ENCODE data around the gene SSH2.

Gene SSH2

DNA sequence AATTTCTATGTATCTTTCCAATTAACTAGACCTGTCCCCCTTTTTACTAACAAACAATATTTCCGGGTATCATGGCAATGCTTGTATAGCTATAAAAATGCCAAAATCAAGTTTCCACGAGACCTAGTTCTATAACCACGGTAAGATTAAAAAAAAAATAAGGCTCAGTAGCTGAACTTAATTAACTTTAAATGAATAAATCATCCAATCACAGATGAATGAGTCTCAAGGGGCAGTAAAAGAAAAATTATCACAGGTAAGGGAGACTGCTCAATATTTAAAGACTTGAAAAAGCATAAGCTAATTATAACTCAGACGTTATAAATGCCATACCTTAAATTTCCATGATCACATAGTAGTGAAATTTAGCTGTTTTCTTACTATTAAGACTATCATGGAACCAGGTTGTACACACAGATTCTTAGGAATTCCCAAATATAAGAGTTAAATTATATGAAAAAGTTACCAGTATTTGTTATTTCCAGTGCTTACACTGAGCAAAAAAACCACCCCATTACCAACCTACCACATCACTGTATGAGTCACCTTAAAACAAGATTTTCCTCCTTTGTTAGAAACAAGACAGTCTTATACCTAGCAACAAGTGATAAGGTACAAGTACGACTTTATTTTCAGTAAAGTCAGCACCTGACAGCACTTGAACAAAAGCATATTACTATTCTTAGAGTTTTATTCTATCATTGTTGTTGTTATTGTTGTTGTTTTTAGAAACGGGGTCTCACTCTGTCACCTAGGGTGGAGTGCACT lies 20.6 kb downstream of the SSH2 start:
- Histone ChIP-seq H3K4me2 (ENCODE audit: low read length) (no peak overlapping the region), H3K27ac (no peak overlapping the region), H3K79me2 (peaks cover 42% of the 10 kb centered on the region), H3K9ac (no peak overlapping the region), H3K36me3 (ENCODE audit: control insufficient read depth, insufficient read depth, low read length) (no peaks in the 10 kb centered on the region), H3K4me3 (ENCODE audit: low read depth, low read length) (no peak overlapping the region), H3K4me1 (no peaks in the 10 kb centered on the region), H3K9me3 (ENCODE audit: control insufficient read depth, low read length) (no peaks in the 10 kb centered on the region), H3K27me3 (ENCODE audit: control insufficient read depth, insufficient read depth, low read length) (no peaks in the 10 kb centered on the region), H2AFZ (no peak overlapping the region)
- TF ChIP-seq, protein P1, sequence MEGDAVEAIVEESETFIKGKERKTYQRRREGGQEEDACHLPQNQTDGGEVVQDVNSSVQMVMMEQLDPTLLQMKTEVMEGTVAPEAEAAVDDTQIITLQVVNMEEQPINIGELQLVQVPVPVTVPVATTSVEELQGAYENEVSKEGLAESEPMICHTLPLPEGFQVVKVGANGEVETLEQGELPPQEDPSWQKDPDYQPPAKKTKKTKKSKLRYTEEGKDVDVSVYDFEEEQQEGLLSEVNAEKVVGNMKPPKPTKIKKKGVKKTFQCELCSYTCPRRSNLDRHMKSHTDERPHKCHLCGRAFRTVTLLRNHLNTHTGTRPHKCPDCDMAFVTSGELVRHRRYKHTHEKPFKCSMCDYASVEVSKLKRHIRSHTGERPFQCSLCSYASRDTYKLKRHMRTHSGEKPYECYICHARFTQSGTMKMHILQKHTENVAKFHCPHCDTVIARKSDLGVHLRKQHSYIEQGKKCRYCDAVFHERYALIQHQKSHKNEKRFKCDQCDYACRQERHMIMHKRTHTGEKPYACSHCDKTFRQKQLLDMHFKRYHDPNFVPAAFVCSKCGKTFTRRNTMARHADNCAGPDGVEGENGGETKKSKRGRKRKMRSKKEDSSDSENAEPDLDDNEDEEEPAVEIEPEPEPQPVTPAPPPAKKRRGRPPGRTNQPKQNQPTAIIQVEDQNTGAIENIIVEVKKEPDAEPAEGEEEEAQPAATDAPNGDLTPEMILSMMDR (IDR thresholded peaks at IDR 0.05), result no peak

DNA sequence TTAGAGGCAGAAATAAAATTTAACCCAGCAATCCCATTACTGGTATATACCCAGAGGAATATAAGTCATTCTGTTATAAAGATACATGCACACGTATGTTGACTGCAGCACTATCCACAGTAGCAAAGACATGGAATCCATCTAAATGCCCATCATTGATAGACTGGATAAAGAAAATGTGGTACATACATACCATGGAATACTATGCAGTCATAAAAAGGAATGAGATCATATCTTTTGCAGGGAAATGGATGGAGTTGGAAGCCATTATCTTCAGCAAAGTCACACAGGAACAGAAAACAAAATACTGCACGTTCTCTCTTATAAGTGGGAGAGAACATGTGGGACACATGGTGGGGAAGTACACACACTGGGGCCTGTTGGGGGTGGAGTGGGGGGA lies 23.1 kb downstream of the SSH2 start:
- no peak overlapping the region for H3K4me3 ChIP-seq (ENCODE audit: low read depth, low read length)
- H3K36me3 ChIP-seq (ENCODE audit: control insufficient read depth, insufficient read depth, low read length), result no peaks in the 10 kb centered on the region
- H3K9me3 ChIP-seq (ENCODE audit: control insufficient read depth, low read length), result no peaks in the 10 kb centered on the region
- no peak overlapping the region for H3K4me2 ChIP-seq (ENCODE audit: low read length)
- no peaks in the 10 kb centered on the region for H3K4me1 ChIP-seq
- H3K9ac ChIP-seq, result no peak overlapping the region
- no peak overlapping the region for H2AFZ ChIP-seq
- H3K27me3 ChIP-seq (ENCODE audit: control insufficient read depth, insufficient read depth, low read length), result no peaks in the 10 kb centered on the region
- TF ChIP-seq, protein P1 (IDR thresholded peaks at IDR 0.05), result no peak
- peaks cover 44% of the 10 kb centered on the region for H3K79me2 ChIP-seq
- no peak overlapping the region for H3K27ac ChIP-seq

DNA sequence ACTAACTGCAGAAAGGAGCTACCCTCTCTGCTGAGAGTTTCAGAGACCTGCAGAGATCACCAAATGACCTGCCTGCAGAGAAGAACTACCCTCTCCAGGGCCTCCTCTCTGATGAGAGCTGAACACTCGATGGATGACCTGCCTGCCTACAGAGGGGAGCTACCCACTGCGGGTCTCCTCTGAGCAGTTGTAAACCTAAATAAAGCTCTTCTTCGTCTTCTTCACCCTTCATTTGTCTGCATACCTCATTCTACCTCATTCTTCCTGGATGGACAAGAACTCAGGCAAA lies 24.2 kb downstream of the SSH2 start:
- TF ChIP-seq, protein P1 (IDR thresholded peaks at IDR 0.05), result no peak
- Histone ChIP-seq H3K9me3 (ENCODE audit: control insufficient read depth, low read length) (no peaks in the 10 kb centered on the region), H3K9ac (no peak overlapping the region), H3K79me2 (peaks cover 44% of the 10 kb centered on the region), H3K4me3 (ENCODE audit: low read depth, low read length) (no peak overlapping the region), H3K4me1 (no peaks in the 10 kb centered on the region), H3K4me2 (ENCODE audit: low read length) (no peak overlapping the region), H3K27ac (no peak overlapping the region), H2AFZ (no peak overlapping the region), H3K36me3 (ENCODE audit: control insufficient read depth, insufficient read depth, low read length) (no peaks in the 10 kb centered on the region), H3K27me3 (ENCODE audit: control insufficient read depth, insufficient read depth, low read length) (no peaks in the 10 kb centered on the region)

DNA sequence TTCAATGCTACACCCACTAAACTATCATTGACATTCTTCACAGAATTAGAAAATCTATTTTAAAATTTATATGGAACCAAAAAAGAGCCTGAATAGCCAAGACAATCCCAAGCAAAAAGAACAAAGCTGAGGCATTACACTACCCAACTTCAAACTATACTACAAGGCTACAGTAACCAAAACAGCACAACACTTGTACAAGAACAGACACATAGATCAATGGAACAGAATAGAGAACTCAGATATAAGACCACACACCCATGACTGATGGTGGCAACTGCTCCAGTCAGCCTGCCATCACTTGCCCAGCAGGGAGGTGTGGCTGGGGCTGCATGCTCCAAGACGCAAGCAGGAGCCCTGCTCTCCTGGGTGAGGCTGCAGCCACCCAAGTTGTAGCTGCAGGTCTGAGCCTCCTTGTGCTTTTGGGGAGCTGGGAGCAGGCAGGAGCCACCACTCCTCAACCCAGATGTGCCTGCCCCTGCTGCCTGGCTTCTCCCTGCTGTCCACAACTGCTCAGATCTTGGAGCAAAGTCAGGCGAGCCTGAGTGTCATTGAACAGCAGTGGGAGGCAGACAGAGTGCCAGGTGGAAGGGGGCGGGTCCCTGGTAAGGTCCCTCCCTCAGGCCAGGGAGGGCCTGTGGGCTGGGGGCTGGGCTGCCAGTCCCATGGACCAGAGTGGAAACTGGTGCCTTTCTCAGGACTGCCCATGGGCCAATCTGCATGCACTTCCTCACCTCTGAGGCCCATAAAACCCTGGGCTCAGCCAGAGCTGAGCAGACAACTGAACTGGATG lies 24.7 kb downstream of the SSH2 start:
- Histone ChIP-seq H3K9ac (no peak overlapping the region), H3K27ac (no peak overlapping the region), H3K4me1 (no peaks in the 10 kb centered on the region), H3K9me3 (ENCODE audit: control insufficient read depth, low read length) (no peaks in the 10 kb centered on the region), H3K4me2 (ENCODE audit: low read length) (no peak overlapping the region), H3K27me3 (ENCODE audit: control insufficient read depth, insufficient read depth, low read length) (no peaks in the 10 kb centered on the region), H3K79me2 (peaks cover 46% of the 10 kb centered on the region), H2AFZ (no peak overlapping the region), H3K36me3 (ENCODE audit: control insufficient read depth, insufficient read depth, low read length) (no peaks in the 10 kb centered on the region), H3K4me3 (ENCODE audit: low read depth, low read length) (no peak overlapping the region)
- TF ChIP-seq, protein P1 (IDR thresholded peaks at IDR 0.05), result no peak

All from parathyroid adenoma (tissue), 2 donors.